ENCODE data around the gene POLR2B. TPM values are rescaled to one million over a fixed set of nuclear protein-coding genes. Genes with fewer than 3 reads are reported as not detected.

POLR2B gene
- total RNA-seq, 2 experiments from 2014 or later, result 70.0 to 72.5 TPM

GRCh38 chr4:56940971-56941370 is 37.7 kb upstream of the POLR2B start:
- Mint-ChIP-seq H3K27ac (no peak overlapping the region), H3K27me3 (no peaks in the 10 kb centered on the region), H3K9me3 (no peaks in the 10 kb centered on the region), H3K36me3 (ENCODE audit: low read depth) (peaks cover 41% of the 10 kb centered on the region), H3K4me3 (no peak overlapping the region), H3K4me1 (ENCODE audit: low read depth) (no peaks in the 10 kb centered on the region)
- H3K27ac ChIP-seq (ENCODE audit: low read depth in 1 of 2, low read length in 2 of 2), result no peak overlapping the region
- DNase-seq, result no peak
- no peak for TF ChIP-seq CTCF (IDR thresholded peaks at IDR 0.05)
- H3K9me3 ChIP-seq (ENCODE audit: control insufficient read depth in 1 of 2, insufficient read depth in 1 of 2, low read length in 2 of 2), result no peaks in the 10 kb centered on the region
- no peak for ATAC-seq (ENCODE audit: poor library complexity)
- intact Hi-C loops (cut with DNase I, micrococcal nuclease), result no loop called here
- H3K36me3 ChIP-seq (ENCODE audit: insufficient read depth, low read length), result peaks cover 19% of the 10 kb centered on the region
- POLR2A ChIA-PET, result interaction anchor here (1.3 kb wide), 1 partner anchor 36 kb away, joined by 3 read pairs; the partner anchor contains the start of gene NOA1
- no peaks in the 10 kb centered on the region for H3K27me3 ChIP-seq (ENCODE audit: control insufficient read depth in 1 of 2, insufficient read depth in 2 of 2, low read length in 2 of 2)
- no peak overlapping the region for H3K4me3 ChIP-seq (ENCODE audit: low read length)
- H3K4me1 ChIP-seq (ENCODE audit: insufficient read depth, low read length), result no peaks in the 10 kb centered on the region
- CTCF ChIA-PET, result no interaction called here

GRCh38 chr4:56941403-56941802 is 37.3 kb upstream of the POLR2B start:
- no peak for TF ChIP-seq CTCF (IDR thresholded peaks at IDR 0.05)
- Mint-ChIP-seq H3K4me3 (no peak overlapping the region), H3K36me3 (ENCODE audit: low read depth) (peaks cover 41% of the 10 kb centered on the region), H3K27ac (no peak overlapping the region), H3K9me3 (no peaks in the 10 kb centered on the region), H3K27me3 (no peaks in the 10 kb centered on the region), H3K4me1 (ENCODE audit: low read depth) (no peaks in the 10 kb centered on the region)
- Histone ChIP-seq H3K36me3 (ENCODE audit: insufficient read depth, low read length) (peaks cover 19% of the 10 kb centered on the region), H3K27ac (ENCODE audit: low read depth in 1 of 2, low read length in 2 of 2) (no peak overlapping the region), H3K27me3 (ENCODE audit: control insufficient read depth in 1 of 2, insufficient read depth in 2 of 2, low read length in 2 of 2) (no peaks in the 10 kb centered on the region), H3K4me1 (ENCODE audit: insufficient read depth, low read length) (no peaks in the 10 kb centered on the region), H3K4me3 (ENCODE audit: low read length) (no peak overlapping the region), H3K9me3 (ENCODE audit: control insufficient read depth in 1 of 2, insufficient read depth in 1 of 2, low read length in 2 of 2) (no peaks in the 10 kb centered on the region)
- no peak for ATAC-seq (ENCODE audit: poor library complexity)
- CTCF ChIA-PET, result no interaction called here
- intact Hi-C loops (cut with DNase I, micrococcal nuclease), result no loop called here
- DNase-seq, result no peak
- POLR2A ChIA-PET, result interaction anchor here (1.3 kb wide), 1 partner anchor 36 kb away, joined by 3 read pairs; the partner anchor contains the start of gene NOA1

- no peak overlapping the region for H3K4me3 Mint-ChIP-seq
- Histone ChIP-seq H3K27ac (ENCODE audit: low read depth in 1 of 2, low read length in 2 of 2) (no peak overlapping the region), H3K36me3 (ENCODE audit: insufficient read depth, low read length) (no peaks in the 10 kb centered on the region), H3K27me3 (ENCODE audit: control insufficient read depth in 1 of 2, insufficient read depth in 2 of 2, low read length in 2 of 2) (no peaks in the 10 kb centered on the region), H3K9me3 (ENCODE audit: control insufficient read depth in 1 of 2, insufficient read depth in 1 of 2, low read length in 2 of 2) (no peaks in the 10 kb centered on the region), H3K4me1 (ENCODE audit: insufficient read depth, low read length) (no peaks in the 10 kb centered on the region), H3K4me3 (ENCODE audit: low read length) (no peak overlapping the region)
- no peak for TF ChIP-seq CTCF (IDR thresholded peaks at IDR 0.05)
- ChIA-PET CTCF (no interaction called here), POLR2A (interaction anchor here (0.7 to 1.9 kb wide), 2 partner anchors 13 to 45 kb away, joined by 3 to 5 read pairs; no protein-coding TSS in a partner anchor)
- no peaks in the 10 kb centered on the region for H3K4me1 Mint-ChIP-seq (ENCODE audit: low read depth)
- intact Hi-C loops (cut with DNase I, micrococcal nuclease), result no loop called here
- no peaks in the 10 kb centered on the region for H3K9me3 Mint-ChIP-seq
- no peak for ATAC-seq (ENCODE audit: poor library complexity)
- no peaks in the 10 kb centered on the region for H3K27me3 Mint-ChIP-seq
- no peaks in the 10 kb centered on the region for H3K36me3 Mint-ChIP-seq (ENCODE audit: low read depth)
- DNase-seq, result no peak
- H3K27ac Mint-ChIP-seq, result no peak overlapping the region
These were observed 24.8 kb upstream of the POLR2B start for GRCh38 chr4:56953680-56954520.
